22Rv1 (cell line): ENCODE measurements around the gene ABHD3.

ENCODE experiments used
- CTCF ChIP-seq: fragments of 450-650 bp; IDR thresholded peaks from 2 replicates; pipeline ENCODE4 v1.5.1; 2017; ENCODE audit warnings: mild to moderate bottlenecking
- ZFX ChIP-seq: fragments of 450-650 bp; IDR thresholded peaks from 2 replicates; pipeline ENCODE4 v1.6.1; 2017; ENCODE audit warnings: antibody characterized with exemption, borderline replicate concordance

GRCh38 chr18:21701621-21702020 is 3.0 kb downstream of the ABHD3 start:
- TF ChIP-seq CTCF (no peak), ZFX (no peak)
